ENCODE results near the gene ZIK1. TPM values are rescaled to one million over a fixed set of nuclear protein-coding genes. Genes with fewer than 3 reads are reported as not detected.

The ZIK1 gene
- total and polyA plus RNA-seq, 2 experiments from 2014 or later = 3.8 to 7.1 TPM

DNA sequence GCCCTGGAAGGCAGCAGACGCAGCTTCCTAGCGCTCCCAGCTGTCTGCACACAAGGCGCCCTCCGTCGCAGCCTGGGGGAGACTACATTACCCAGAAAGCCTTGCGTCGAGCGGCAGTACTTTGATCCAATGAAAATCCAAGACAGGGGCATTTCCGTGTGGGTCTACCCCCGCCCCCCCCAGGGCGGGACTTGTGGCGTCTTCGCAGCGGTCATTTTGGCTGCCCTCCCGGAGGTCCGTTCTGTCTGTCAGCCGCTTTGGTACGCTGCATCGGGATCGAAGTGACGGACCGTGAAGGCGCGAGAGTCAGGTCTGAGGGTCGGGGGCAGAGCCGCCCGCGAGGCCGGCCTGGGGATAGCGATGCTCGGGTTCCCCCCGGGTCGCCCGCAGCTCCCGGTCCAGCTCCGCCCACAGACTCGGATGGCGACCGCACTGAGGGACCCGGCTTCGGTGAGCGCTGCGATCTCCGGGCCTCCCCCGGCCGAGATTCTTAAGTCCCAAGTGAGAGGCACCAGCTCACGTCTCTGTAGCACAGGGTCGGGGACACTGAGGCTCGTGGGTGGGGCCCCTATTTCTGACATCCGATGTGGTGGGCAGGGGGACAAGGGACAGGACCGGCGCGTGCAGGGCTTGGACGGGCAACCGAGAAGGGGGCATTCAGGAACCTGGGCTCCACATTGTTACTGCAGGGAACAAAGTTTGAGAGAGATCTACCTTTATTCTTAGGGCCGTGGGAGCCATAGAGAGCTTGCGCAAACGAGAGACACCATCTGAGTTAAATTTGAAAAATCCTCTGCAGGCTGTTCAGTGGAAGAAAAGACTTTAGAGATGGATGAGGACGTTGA lies 49.3 kb downstream of the ZIK1 start, which contains the start of gene ZNF211:
ZNF211 (plus strand) TSS at position 182 of the 845 bp plus-strand sequence; CDS start at position 361, 179 bp downstream.
- peaks cover 46% of the 10 kb centered on the region for H3K79me2 ChIP-seq
- no peaks in the 10 kb centered on the region for H4K20me1 ChIP-seq (ENCODE audit: insufficient read depth, poor library complexity, severe bottlenecking)
- no peaks in the 10 kb centered on the region for H3K27me3 ChIP-seq
- WGBS (ENCODE audit: low lambda C conversion rate, missing lambda C conversion rate) = 4% methylated on average over 51 of the region's 59 CpGs
- peak within 1 kb of the TSS; percentile 81 for H3K27ac ChIP-seq
- H3K4me3 ChIP-seq = peak within 1 kb of the TSS; percentile 88
- TF ChIP-seq, protein P1, sequence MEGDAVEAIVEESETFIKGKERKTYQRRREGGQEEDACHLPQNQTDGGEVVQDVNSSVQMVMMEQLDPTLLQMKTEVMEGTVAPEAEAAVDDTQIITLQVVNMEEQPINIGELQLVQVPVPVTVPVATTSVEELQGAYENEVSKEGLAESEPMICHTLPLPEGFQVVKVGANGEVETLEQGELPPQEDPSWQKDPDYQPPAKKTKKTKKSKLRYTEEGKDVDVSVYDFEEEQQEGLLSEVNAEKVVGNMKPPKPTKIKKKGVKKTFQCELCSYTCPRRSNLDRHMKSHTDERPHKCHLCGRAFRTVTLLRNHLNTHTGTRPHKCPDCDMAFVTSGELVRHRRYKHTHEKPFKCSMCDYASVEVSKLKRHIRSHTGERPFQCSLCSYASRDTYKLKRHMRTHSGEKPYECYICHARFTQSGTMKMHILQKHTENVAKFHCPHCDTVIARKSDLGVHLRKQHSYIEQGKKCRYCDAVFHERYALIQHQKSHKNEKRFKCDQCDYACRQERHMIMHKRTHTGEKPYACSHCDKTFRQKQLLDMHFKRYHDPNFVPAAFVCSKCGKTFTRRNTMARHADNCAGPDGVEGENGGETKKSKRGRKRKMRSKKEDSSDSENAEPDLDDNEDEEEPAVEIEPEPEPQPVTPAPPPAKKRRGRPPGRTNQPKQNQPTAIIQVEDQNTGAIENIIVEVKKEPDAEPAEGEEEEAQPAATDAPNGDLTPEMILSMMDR (IDR thresholded peaks at IDR 0.05; ENCODE audit: poor library complexity) = no peak
- TF ChIP-seq EZH2phosphoT487 (IDR thresholded peaks at IDR 0.05; ENCODE audit: low read depth, severe bottlenecking, unreplicated experiment) = no peak
- TF ChIP-seq EZH2 (IDR thresholded peaks at IDR 0.05; ENCODE audit: borderline replicate concordance) = no peak
- peaks cover 16% of the 10 kb centered on the region for H3K36me3 ChIP-seq (replicated peaks; ENCODE audit: insufficient read depth, low read depth)
- DNase-seq (ENCODE audit: low spot score) = peak; percentile 98
- H3K4me1 ChIP-seq (ENCODE audit: insufficient read depth) = peaks cover 9% of the 10 kb centered on the region
- H2AFZ ChIP-seq = peak within 1 kb of the TSS; percentile 94
- peak within 1 kb of the TSS; percentile 93 for H3K4me2 ChIP-seq
- H3K9me3 ChIP-seq (ENCODE audit: low read depth) = peaks cover 20% of the 10 kb centered on the region
- H3K9me2 ChIP-seq (replicated peaks; ENCODE audit: insufficient read depth) = no peaks in the 10 kb centered on the region

DNA sequence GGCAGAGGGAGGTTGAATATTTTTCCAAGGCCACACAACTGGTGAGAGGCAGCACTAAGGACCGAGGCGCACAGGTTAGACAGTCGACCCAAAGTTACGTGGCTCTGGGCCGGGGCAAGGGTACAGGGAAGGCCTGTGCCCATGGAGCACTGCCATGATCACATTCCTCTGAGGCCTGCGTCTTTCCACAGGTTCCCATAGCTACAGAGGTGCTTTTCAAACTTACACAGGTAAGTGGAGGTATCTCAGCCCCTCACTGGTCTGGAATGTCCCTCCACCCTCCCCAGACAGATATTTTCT lies 49.8 kb downstream of the ZIK1 start:
- H3K4me2 ChIP-seq = peak overlapping the region; percentile 93
- H3K27ac ChIP-seq = peak overlapping the region; percentile 81
- WGBS (ENCODE audit: low lambda C conversion rate, missing lambda C conversion rate) = 56% methylated on average over 6 of the region's 6 CpGs
- no peak for DNase-seq (ENCODE audit: low spot score)
- H3K9me3 ChIP-seq (ENCODE audit: low read depth) = peaks cover 21% of the 10 kb centered on the region
- H3K36me3 ChIP-seq (replicated peaks; ENCODE audit: insufficient read depth, low read depth) = peaks cover 16% of the 10 kb centered on the region
- no peaks in the 10 kb centered on the region for H4K20me1 ChIP-seq (ENCODE audit: insufficient read depth, poor library complexity, severe bottlenecking)
- TF ChIP-seq EZH2 (IDR thresholded peaks at IDR 0.05; ENCODE audit: borderline replicate concordance) (no peak), EZH2phosphoT487 (IDR thresholded peaks at IDR 0.05; ENCODE audit: low read depth, severe bottlenecking, unreplicated experiment) (no peak)
- TF ChIP-seq, protein P1 (IDR thresholded peaks at IDR 0.05; ENCODE audit: poor library complexity) = no peak
- H2AFZ ChIP-seq = peak overlapping the region; percentile 94
- no peaks in the 10 kb centered on the region for H3K9me2 ChIP-seq (replicated peaks; ENCODE audit: insufficient read depth)
- H3K27me3 ChIP-seq = no peaks in the 10 kb centered on the region
- peak overlapping the region; percentile 88 for H3K4me3 ChIP-seq
- H3K4me1 ChIP-seq (ENCODE audit: insufficient read depth) = peaks cover 9% of the 10 kb centered on the region
- H3K79me2 ChIP-seq = peaks cover 49% of the 10 kb centered on the region

DNA sequence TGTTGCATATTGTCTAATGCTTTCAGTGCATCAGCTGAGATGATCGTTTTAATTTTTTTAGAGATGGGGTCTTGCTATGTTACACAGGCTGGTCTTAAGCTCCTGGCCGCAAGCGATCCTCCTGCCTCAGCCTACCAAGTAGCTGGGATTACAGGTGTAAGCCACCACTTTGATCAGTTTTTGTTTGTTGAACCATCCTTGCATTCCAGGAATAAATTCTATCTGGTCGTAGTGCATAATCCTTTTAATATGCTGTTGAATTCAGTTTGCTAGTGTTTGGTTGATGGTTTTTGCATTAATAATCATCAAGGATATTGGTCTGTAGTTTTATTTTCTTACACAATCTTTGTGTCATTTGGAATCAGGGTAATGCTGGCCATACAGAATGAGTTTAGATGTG lies 53.4 kb downstream of the ZIK1 start:
- DNase-seq (ENCODE audit: low spot score) = no peak
- Histone ChIP-seq H3K4me1 (ENCODE audit: insufficient read depth) (peaks cover 9% of the 10 kb centered on the region), H3K4me2 (no peak overlapping the region), H3K4me3 (no peak overlapping the region), H2AFZ (no peak overlapping the region), H3K27me3 (no peaks in the 10 kb centered on the region), H3K36me3 (replicated peaks; ENCODE audit: insufficient read depth, low read depth) (peaks cover 26% of the 10 kb centered on the region), H3K9me3 (ENCODE audit: low read depth) (peaks cover 39% of the 10 kb centered on the region), H3K79me2 (peaks cover 51% of the 10 kb centered on the region), H3K27ac (no peak overlapping the region), H3K9me2 (replicated peaks; ENCODE audit: insufficient read depth) (no peaks in the 10 kb centered on the region), H4K20me1 (ENCODE audit: insufficient read depth, poor library complexity, severe bottlenecking) (no peaks in the 10 kb centered on the region)
- WGBS (ENCODE audit: low lambda C conversion rate, missing lambda C conversion rate) = 98% methylated on average over 4 of the region's 4 CpGs
- TF ChIP-seq EZH2 (IDR thresholded peaks at IDR 0.05; ENCODE audit: borderline replicate concordance) = no peak
- no peak for TF ChIP-seq EZH2phosphoT487 (IDR thresholded peaks at IDR 0.05; ENCODE audit: low read depth, severe bottlenecking, unreplicated experiment)
- TF ChIP-seq, protein P1 (IDR thresholded peaks at IDR 0.05; ENCODE audit: poor library complexity) = no peak
